Fibroblast of skin of right biceps (primary cell): ENCODE results near the gene VDAC2.
"Not testable (repeated sequence)": the region's sequence is repeated elsewhere in the genome, so short reads cannot be mapped to it uniquely, and the experiment has no call there.

Experiments used
- DNase-seq: peaks from one replicate; pipeline ENCODE4 v3.0.0-alpha.2; 2013

The VDAC2 gene

DNA sequence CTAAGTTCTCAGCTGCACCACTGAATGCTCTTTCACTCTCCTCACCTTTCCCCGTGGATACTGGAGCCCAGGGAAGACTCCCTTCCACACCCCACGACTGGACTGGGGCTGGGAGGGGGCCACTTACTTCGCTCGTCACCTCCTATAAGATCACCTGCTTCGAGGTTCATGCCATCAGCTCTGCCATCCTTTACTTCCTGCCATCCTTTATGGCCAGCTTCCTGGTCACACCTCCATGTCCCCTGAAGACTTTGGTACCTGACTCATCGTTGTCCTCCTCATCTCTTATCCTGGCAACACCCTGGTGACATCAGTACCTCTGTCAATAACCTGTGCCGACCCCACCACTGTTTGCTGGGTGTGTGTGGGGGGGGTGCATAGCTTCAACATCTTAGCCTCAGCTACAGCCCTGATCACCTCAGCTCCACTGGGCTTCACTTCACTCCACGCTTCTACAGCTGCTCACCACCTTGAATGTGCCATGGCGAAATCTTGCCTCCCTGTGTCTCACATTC lies 8.7 kb upstream of the VDAC2 start:
- no peak for DNase-seq

GRCh38 chr10:75202321-75203045 lies 8.1 kb upstream of the VDAC2 start:
- peak; percentile 71 for DNase-seq

DNA sequence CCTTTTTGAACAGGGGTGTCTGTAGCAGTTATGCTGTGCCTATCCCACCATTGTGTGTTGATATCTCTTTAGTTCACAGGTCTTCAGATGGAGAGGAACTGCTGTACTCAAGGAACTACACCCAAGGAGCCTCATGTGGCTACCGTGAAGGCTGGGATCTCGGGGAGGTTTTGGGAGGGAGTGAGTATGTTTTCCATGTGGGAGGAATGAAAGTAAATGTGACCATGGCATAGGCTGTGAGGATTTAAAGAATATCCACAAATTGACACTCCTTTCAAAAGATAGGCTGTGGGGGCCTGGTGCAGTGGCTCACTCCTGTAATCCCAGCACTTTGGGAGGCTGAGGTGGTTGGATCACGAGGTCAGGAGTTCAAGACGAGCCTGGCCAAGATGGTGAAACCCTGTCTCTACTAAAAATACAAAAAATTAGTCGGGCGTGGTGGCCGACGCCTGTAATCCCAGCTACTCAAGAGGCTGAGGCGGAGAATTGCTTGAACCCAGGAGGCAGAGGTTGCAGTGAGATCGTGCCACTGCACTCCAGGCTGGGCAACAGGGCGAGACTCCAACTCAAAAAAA lies 7.5 kb upstream of the VDAC2 start:
- DNase-seq: not testable (repeated sequence)

DNA sequence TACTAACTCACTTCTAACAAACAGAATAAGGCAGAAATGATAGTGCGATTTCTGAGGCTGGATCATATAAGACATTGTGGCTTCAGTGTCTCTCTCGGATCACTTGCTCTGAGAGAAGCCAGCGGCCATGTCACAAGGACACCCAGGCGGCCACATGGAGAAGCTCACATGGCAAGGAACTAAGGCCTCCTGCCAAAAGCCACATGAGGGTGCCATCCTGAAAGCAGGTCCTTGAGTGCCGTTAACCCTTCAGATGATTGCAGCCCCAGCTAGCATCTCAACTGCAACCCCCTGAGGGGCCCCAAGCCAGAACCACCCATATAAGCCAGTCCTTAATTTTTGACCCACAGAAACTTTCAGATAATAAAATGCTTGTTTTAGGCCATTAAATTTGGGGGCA lies 6.9 kb upstream of the VDAC2 start:
- no peak for DNase-seq

GRCh38 chr10:75205908-75206307 lies 4.7 kb upstream of the VDAC2 start:
- no peak for DNase-seq

DNA sequence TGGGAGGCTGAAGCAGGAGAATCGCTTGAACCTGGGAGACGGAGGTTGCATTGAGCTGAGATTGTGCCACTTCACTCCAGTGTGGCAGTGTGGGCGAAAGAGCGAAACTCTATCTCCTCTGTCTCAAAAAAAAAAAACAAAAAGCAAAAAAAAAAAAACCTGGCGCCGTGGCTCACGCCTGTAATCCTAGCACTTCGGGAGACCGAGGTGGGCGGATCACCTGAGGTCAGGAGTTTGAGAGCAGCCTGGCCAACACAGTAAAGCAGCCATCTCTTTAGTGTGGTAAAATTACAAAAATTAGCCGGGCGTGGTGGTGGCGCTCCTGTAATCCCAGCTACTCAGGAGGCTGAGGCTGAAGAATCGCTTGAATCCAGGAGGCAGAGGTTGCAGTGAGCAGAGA lies 4.0 kb upstream of the VDAC2 start:
- DNase-seq: not testable (repeated sequence)

- DNase-seq: no peak
These were observed 3.3 kb upstream of the VDAC2 start for GRCh38 chr10:75207079-75207856.

GRCh38 chr10:75207857-75208144 lies 2.8 kb upstream of the VDAC2 start:
- DNase-seq: no peak

DNA sequence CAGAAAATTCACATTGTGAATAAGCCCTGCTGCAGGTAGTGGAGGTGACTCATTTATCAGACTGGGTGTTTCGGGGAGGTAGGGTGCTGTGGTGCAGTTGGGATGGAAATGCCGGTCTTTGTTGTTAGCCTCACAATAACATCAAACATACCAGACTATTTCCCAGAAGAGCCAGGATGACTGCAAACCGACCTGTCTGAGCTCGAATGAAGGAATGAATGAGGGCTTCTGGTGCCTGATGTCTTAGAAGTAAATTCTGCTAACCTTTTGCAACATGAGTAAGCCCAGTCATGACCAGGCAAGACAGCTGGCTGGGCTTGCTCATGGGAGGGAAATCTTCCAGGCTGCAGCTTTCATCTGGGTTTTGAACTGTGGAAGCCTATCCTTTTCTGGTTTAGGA lies 2.4 kb upstream of the VDAC2 start:
- DNase-seq: peak; percentile 71

DNA sequence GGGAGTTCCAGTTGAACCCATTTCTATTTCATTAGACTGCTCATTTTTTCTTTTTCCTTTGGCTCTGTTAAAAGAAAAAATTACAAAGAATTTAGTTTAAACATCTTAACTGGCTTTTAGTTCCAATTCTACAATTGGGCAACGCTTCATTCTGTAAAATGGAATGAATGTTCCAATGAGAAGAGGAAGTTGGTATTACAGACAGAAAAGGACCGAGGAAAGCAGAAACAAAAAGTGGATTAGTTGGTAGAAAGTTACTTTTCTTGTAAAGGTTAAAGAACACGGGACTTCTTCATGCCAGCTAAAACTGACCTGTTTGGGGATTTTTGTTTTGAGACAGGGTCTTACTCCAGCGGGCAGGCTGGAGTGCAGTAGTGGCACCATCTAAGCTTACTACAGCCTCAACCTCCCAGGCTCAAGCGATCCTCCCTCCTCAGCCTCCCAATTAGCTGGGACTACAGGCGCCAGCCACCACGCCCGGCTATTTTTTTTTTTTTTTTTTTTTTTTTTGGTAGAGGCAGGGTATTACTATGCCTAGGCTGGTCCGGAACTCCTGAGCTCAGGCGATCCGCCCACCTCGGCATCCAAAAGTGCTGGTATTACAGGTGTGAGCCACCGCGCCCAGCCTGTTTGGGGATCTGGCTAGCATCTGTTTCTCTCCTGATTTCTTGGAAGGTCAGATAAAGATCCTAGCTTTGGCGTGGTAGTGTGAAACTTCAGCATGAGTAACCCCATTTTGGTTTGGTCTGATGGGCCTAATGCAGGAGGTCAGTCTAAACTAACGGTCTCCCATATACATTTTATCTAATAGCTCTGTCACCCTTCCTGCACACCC lies 1.3 kb upstream of the VDAC2 start:
- no peak for DNase-seq

DNA sequence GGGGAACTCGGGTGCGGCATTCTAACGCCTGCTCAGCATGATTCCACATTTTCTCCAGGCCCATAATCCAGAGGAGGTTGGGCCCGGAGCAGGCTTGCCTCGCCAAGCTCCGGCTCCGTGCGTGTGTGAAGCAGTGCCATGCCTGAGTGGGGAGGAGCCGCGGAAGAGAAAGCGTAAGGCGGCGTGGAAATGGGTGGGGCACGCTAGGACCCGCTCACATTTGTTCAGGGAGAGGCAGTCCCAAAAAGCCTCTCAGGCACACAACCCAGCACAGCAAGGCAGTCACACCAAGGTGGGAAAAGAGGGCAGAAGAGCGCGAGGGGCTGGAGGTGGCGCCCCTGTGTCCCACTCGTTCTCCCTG lies 695 bp upstream of the VDAC2 start:
- peak; percentile 81 for DNase-seq

- peak; percentile 58 for DNase-seq
These were observed 553 bp downstream of the VDAC2 start for GRCh38 chr10:75211007-75211691.

DNA sequence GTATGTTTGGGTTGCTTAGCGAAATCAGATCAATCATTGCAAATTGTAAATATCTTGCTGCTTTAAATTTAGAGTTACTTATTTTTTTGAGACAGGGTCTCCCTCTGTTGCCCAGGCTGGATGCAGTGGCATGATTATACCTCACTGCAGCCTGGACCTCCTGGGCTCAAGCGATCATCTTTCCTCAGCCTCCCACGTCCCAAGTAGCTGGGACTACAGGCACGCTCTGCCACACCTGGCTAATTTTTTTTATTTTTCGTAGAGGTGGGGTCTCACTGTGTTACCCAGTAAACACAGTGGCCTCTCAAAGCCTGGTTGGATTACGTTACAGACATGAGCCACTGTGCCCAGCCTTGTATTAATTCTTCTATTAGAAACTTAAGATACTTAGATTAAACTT lies 1.7 kb downstream of the VDAC2 start:
- no peak for DNase-seq

DNA sequence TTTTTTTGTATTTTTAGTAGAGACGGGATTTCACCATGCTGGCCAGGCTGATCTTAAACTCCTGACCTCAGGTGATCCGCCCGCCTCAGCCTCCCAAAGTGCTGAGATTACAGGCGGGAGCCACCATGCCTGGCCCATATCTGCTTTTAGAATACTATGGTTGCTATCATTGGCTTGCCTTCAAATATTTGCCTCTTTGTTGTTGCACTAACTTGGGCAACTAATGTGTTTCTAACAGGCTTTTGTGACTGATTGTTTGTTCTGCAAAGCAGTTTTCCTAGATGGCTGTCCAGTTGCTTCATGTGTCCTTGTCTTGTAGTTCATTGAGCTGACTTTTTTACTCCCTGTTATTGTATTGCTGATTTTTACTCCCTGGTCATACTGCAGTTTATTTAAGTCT lies 9.7 kb downstream of the VDAC2 start:
- no peak for DNase-seq

DNA sequence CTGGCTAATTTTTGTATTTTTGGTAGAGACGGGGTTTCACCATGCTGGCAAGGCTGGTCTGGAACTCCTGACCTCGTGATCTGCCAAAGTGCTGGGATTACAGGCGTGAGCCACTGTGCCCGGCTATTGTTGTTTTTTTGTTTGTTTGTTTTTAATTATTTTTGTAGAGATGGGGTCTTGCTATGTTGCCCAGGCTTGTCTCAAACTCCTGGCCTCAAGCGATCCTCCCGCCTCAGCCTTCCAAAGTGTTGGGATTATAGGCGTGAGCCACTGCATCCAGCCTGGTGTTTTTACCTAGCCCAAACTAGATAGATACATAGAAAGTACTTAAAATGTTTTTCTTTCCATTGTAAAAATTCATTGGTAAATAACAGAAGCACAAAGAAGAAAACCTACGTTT lies 10.9 kb downstream of the VDAC2 start:
- DNase-seq: not testable (repeated sequence)

GRCh38 chr10:75223507-75223906 lies 12.9 kb downstream of the VDAC2 start:
- no peak for DNase-seq

DNA sequence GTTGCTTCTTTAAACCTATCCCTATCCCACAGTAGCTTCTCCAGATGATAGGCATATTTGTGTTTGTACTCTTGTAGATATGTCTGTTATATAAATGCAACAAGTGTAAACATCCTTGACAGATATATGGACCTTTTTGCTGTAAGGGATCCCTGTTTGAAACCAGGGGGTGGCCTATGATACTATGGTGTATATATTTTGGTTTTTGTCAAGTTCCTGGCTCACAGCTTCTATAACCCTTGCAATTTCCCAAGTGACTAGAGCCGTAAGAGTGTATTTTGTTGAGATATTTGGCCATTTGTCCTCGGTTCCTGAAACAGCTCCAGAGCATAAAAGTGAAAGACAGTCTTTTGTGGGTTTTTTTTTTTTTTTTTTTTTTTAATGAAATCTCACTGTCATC lies 15.5 kb downstream of the VDAC2 start:
- no peak for DNase-seq

DNA sequence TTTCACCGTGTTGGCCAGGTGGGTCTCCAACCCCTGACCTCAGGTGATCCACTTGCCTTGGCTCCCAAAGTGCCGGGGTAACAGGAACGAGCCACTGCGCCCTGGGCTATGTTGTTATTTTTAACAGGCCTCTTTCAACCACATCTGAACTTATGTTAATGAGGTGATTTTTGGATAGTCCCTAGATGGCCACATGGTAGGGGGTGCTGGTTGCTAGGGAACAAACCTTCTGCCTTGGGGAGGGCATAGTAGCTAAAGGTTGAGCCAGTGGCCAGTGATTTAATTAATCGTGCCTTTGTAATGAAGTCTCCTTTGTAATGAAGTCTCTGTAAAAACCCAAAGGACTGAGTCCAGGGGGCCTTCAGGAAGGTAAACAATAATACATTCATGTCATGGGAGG lies 16.1 kb downstream of the VDAC2 start:
- no peak for DNase-seq

GRCh38 chr10:75228278-75228677 lies 17.7 kb downstream of the VDAC2 start:
- DNase-seq: no peak

- DNase-seq: no peak
These were observed 18.2 kb downstream of the VDAC2 start for GRCh38 chr10:75228834-75229233.

- DNase-seq: peak; percentile 53
These were observed 19.4 kb downstream of the VDAC2 start for GRCh38 chr10:75229971-75230370.

DNA sequence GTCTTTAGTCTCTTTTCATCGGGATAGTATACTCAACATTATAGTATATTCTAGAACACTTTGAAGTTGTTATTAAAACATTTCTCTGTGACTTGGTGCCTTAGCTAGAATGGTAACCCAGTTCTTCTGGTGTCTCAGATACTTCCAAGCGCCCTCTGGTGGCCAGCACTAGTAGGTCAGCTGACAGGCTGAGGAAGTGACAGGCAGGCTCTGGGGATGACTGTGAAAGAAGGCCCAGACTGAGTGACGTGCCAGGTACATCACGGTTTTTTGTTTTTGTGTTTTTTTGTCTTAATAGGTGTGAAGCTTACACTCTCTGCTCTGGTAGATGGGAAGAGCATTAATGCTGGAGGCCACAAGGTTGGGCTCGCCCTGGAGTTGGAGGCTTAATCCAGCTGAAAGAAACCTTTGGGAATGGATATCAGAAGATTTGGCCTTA lies 20.0 kb downstream of the VDAC2 start:
- peak; percentile 83 for DNase-seq
